GM18873 (cell line): ENCODE results near the gene SRPRA.
"Not testable (repeated sequence)": the region's sequence is repeated elsewhere in the genome, so short reads cannot be mapped to it uniquely, and the experiment has no call there.

Experiments used
- ATAC-seq: cut with Tn5 transposase; IDR thresholded peaks from one replicate; pipeline ENCODE4 v1.9.1; 2021; ENCODE audit warnings: mild to moderate bottlenecking, moderate library complexity, moderate number of reproducible peaks; ENCODE audit not compliant: unreplicated experiment, low FRiP score

Gene SRPRA

DNA sequence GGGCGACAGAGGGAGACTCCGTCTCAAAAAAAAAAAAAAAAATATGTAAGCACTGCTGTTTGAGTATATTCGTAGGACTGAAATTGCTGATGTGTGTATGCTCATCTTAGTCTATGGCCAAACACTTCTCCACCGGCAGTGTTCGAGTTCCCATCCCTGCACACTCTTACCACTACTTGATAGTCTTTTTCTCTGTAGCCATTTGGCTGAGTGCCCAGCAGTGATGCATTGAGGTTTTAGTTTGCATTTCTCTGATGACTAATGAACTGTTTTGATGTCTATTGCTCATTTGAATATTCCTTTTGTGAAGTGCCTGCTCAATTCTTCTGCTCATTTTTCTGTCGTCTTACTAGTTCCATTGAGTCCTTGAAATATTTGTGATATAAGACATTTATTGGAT, 16.1 kb upstream of the SRPRA start:
- ATAC-seq, result no peak

DNA sequence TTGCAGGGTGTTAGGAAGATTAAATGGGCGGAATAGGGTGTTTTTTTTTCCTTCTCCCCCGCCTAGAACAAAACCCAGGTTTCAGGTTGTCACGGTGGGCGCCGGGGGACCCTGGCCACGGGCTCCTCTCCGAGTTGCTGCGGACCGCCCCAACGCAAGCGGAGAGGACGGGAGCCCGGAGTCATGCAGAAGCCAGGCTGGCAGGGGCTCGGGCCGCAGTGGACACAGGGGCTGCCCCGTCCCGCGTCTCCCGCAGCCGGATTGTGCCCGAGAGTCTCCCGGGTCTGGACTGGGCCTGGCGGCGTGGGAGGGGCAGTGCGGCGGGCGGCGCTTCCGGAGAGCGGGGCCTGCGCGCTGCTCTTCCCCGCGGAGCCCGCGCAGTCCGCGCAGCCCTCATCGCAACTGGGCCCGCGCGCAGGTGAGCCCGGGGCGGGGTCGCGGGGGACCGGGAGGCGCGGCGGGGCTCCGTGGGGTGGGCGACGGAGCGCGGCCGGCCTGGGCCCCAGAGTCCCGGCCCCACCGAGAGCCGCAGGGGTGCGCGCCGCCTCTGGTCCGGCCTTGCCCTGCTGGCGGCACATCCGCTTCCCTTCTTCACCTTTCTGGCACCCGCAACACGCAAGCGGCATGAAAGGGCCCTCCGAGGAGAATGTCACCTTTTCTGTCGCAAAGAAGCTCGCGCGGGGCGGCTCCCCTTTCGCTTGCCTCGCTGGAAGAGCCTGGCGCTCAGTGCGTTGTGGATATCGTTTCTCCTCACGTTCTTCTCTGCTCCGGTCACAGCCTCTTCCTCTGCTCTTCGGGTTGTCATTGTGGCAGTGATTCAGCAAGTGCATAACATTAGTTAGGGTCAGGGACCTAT, 14.3 kb upstream of the SRPRA start, which contains the start of gene TIRAP:
TIRAP (plus strand) TSS at position 358 of the 856 bp plus-strand sequence. CDS start 7,802 bp downstream, outside the sequence.
- peak; percentile 46 for ATAC-seq

DNA sequence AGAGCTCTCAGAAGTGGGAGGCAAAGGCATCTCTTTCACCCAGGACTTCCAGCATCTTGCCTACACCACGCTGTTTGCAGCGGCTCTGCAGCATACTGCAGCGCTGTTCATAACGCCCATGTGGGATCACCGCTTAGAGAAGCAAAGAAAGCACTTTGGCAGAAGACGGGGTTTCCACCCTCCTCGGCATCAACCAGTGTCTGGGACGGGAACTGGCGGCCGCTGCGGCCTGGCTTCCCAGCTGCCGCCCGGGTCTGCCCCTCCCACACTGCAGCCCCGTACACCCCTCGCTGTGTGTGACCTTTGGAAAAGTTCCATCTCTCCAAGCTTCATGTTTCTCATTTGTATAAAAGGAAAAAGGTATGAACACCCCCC, 13.7 kb upstream of the SRPRA start:
- ATAC-seq, result peak; percentile 3

DNA sequence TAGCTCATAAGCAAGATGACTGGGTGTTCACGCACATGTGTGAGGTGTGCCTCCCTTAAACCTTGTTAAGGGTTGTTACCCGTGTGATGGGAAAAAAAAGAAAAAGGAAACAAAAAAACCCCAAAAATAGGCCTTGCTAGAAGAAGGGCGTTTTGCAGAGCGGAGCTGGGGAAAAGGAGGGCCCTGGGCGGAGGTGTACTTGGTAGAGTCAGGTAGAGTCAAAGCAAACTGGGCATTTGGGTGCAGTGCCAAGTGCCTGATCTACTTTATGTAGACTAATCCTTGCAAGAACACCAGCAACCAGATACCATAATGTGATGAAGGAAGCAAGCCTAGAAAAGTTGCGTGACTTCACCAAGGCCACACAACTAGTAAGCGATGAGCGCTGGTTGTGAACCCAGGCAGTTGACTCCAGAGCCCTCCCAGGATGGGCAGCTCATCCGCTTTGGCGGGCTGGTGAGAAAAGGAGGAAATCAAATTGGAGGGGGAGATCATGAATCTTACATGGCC, 13.0 kb upstream of the SRPRA start:
- ATAC-seq, result no peak

DNA sequence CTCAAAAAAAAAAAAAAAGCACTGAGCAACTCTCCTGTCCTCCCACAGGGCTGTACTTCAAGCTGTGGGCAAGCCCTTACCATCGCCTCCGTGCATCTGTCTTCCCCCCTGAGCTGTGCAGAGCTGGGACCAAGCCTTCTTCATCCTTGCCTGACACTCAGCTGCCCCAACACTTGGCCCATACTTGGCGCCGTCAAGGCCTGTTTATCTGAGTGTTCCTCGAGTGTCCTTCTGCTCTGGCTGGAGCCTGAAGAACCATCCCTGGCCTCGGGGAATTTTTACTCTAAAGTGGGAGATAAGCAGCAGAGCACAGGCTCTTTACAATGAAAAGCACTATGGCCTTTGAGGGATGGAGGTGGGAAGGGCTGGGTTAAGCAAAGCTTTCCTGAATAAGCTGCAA, 12.6 kb upstream of the SRPRA start:
- no peak for ATAC-seq

DNA sequence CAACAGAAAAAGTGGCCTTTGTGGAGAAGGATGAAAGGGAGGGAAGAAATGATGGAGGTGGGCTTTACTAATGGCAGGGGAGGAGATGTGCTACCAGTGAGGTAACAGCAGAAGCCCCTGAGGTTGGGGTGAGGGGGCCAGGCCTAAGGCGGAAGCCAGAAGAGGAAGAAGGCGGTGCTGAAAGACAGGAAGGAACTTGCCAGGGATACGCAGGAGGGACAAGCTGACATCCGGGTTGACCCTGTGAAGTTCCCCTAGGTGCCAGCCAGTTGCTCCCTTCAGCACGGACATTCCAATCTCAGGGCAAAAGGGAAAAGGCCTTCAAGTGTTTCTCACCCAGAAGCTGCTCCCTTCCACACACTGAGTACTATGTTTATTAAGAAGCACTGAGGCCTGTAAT, 11.9 kb upstream of the SRPRA start:
- no peak for ATAC-seq

DNA sequence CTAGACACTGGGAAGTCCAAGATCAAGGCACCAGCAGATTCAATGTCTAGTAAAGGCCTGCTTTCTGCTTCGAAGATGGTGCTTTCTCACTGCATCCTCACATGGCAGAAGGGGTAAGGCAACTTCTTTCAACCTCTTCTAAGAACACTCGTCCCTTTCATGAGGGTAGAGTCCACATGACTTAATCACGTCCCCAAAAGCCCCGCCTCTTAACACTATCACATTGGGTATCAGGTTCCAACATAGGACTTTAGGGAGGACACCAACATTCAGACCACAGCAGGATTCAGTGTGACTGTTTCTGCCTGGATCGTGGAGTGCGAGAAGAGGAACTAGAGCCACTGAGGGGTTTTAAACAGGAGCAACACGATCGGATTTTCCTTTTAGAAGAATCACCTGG, 10.5 kb upstream of the SRPRA start:
- no peak for ATAC-seq

DNA sequence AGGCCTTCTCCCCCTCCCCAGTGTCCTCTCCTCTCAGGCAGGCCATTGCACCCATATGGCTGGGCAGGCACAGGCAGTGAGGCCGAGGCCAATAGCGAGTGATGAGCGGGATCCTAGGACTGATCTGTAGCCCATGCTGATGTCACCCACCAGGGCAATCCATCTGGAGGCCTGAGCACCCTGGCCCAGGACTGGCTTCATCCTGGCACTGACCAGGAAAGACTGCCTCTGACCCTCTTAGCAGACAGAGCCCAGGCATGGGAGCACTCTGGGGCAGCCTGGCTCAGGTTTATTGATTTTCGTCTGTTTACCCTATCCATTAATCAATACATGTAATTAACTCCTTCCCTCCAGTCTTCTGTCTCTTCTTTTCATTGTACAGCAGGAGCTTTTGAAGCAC, 9.1 kb upstream of the SRPRA start:
- no peak for ATAC-seq

DNA sequence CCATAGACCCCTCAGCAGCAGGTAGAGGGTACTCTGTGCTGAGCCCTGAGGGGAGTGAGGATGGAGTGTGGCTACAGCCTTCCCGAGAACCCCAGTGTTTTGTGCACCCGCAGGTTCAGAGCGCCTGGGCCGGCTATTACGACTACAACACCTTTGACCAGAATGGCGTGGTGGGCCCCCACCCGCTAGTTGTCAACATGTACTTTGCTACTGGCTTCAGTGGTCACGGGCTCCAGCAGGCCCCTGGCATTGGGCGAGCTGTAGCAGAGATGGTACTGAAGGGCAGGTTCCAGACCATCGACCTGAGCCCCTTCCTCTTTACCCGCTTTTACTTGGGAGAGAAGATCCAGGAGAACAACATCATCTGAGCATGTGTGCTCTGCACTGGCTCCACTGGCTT, 8.6 kb upstream of the SRPRA start:
- ATAC-seq, result no peak

DNA sequence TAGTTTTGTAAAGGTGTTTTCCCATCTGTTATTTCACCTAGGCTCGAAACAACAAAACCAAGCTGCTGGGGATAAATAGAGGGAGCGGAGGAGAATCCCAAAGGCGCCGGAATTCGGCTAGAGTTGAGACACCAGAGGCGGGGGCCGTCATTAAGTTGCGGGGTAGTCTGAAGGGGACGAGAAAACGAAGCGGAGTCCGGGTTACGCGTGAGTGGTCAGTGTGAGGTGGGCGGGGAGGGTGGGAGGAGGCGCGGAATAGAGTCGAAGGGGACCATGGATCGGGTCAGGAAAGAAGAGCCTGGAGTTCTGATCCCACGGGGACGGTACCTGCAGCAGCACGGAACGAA, 361 bp downstream of the SRPRA start:
- no peak for ATAC-seq

DNA sequence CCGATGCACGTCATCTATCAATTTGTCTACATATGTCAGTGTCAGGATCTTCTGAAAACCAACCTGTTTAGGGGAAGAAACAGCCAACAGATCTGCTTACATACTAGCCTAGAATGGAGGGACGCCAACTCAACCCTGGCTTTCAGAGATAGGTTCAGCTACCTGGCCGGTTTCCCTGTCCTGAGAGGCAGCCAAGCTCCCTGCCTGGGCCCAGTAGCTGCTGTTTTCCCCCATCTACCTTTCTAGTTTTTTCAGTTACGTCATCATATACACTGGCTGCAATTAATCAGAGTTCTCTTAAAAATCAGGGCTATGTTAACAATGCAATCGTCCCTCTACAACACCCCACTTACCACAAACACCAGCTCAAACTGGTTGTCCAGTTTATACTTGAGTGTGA, 1.0 kb downstream of the SRPRA start:
- no peak for ATAC-seq

DNA sequence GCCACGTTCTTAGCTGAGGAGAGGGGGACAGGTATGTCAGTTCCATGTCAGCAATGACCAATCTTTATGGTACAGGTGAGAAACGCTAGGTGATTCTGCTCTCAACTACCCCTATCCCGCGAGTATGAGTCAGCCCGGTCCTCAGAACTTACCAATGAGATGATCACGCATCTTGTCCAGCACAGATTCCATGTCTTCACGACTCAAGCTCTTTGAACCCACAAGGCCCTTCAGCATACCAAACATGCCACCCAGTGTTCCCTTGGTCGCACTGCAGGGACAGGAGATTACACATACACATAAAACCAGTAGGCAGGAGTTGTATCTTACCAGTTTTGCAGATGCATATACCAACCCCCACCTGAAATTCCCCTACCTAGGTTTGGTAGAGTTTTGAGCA, 2.9 kb downstream of the SRPRA start:
- no peak for ATAC-seq

DNA sequence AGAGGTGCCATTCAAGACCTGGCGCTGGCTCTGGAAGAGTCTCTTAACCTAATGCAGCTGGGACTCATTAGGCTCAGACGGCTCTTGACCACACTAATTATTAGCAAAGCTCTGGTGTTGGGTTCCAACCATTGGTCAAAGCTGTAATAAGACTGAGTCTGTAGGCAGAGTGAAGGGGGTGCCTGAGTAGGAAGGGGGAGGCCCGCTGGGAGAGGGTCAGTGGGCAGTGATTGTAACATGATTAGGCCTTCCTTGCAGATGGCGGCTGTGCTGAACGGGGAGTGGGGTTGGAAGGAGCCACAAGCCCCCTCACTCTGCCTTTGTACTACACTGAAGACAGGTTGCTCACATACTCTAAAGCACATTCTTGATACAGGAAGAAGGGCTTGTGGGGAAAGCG, 5.2 kb downstream of the SRPRA start:
- ATAC-seq, result no peak

DNA sequence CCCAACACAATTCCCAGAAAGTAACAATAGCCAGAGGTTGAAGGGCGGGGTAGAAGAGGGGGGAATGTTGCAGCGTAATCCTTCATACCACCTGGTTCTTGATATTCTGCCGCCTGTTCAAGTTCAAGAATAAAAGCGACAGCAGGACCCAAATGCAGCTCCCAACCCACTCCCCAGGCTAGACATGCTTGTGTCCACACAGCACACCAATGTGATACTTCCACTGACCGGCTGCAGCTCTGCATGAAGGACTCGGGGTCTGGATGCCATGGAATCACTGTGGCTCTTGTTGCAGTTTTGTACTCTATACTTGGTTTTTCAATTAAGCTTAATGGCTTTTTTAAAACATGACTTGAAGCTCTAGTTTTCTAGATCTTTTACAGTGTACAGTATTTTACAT, 6.5 kb downstream of the SRPRA start:
- no peak for ATAC-seq

DNA sequence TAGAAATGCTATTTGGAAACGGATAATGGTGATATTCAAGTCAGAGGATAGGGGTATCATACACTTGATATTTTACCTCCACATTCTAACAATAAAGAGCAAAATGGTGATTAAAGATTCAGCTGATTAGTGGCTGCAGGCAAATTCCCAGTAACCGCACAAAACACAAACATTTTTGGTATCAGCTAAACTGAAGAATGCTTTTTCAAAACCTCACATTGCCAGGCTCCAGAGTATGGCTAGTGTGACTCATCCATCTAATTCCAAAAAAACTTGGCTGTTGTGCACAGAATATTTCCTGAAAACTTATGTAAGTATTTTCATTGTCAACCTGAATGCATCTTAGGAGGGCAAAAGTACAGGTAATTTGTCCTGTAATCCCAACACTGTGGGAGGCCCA, 10.9 kb downstream of the SRPRA start:
- no peak for ATAC-seq

DNA sequence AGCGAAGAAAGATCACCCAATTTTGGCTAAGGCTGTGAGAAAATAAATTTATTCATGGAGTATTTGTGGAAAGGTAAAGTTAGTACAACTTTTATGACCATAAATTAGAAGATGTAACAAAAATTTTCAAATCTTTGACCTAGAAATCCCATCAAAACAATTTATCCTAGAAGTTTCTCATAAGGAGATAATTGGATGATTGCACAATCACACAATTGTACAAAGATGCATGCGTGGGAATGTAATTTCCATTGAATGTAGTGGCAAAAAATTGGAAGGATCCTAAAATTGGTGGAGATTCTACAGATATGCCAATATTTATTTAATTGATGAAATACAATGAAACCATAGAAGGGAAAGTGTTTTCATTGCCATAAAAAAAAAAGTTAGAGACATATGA, 11.6 kb downstream of the SRPRA start:
- no peak for ATAC-seq

DNA sequence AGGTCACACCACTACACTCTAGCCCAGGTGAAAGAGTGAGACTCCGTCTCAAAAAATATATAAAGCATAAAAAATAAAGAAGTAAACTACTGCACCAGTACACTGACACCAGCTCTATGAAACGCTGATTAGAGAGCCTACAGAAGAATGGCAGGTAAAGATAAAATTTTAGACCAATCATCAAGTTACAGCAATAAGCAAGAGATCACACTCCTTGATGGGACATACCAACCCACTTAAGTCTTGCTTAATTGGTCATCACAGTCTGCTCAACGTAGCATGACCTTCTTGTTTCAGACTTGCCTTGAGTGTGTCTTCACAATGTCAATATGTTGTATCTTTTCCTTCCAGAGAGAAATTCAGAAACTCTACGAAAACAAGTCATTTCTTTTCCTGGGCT, 12.5 kb downstream of the SRPRA start:
- no peak for ATAC-seq

DNA sequence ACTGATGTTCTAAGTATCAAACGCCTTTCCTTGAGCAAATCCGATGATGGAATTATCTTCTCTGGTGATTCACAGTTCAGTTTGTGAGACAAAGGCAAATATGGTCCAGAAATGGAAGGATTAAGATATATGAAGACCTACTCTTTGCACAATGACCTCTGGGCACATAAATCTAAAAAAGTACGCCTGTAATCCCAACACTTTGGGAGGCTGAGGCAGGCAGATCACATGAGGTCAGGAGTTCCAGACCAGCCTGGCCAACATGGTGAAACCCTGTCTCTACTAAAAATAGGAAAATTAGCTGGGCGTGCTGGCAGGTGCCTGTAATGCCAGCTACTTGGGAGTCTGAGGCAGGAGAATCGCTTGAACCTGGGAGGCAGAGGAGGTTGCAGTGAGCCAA, 13.2 kb downstream of the SRPRA start:
- ATAC-seq, result not testable (repeated sequence)

DNA sequence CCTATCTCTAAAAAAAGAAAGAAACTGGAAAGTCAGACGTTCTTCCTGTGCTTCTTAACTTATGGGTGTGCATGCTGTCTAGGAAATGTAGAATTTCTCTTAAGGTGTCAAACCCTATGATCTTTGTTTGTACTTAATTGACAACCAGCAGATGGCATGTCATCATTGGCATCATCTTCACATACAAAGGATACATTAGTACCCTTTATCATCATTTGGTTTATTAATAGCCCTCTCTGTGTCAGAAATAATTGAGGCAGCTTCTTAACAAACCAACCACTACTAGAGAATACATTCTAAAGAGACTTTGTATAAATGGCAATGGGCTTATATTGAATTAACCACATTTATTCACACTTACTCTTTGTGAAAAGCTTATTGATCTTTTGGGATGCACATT, 13.9 kb downstream of the SRPRA start:
- ATAC-seq, result no peak

DNA sequence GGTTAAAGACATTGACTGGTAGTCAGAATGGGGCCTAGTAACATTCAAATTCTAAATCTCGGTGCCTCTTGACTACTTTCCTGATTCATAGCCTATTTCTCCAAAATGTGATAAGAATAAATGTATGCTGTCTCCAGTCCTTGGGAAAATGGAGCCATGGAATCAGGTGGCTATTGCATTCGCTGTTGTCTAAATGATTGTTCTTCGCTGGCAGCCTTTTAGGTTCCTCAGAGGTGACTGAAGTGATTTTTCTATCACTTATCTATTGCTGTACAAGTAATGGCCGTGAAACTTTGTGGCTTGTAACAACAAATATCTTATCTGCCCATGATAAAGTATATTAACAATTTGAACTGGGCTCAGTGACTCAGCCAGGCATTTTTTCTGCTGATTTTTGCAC, 15.4 kb downstream of the SRPRA start:
- ATAC-seq, result no peak

DNA sequence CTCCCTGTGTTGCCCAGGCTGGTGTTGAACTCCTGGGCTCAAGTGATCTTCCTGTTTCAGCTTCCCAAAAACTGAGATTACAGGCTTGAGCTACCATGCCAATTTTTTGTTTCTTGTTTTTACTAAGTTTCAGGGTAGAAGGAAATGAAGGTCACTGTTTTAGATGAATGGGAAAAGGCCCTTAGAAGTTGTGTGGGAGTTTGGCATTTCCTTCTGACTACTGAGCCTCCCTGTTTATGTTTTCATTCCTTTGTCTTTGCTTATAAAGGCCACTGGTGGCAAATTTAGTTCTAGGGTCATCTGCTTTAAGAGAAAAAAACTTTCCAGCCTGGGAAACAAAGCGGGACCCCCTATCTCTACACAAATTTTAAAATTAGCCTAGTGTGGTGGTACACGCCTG, 22.1 kb downstream of the SRPRA start:
- no peak for ATAC-seq

DNA sequence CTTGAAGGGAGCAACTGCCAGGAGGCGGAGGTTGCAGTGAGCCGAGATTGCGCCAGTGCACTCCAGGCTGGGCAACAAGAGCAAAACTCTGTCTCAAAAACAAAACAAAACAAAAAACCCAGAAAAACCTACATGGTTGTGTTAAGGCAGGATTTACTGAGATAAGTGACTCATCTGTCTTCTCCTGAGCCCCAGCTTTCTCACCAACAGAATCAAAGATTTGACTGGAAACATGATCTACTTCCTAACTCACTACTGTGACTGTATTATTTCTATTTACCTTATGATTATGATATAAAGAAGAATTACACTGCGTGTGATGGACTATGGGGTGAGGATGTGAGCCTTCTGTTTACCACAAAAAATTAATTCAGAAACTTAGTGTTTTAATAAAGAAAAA, 35.3 kb downstream of the SRPRA start:
- no peak for ATAC-seq

DNA sequence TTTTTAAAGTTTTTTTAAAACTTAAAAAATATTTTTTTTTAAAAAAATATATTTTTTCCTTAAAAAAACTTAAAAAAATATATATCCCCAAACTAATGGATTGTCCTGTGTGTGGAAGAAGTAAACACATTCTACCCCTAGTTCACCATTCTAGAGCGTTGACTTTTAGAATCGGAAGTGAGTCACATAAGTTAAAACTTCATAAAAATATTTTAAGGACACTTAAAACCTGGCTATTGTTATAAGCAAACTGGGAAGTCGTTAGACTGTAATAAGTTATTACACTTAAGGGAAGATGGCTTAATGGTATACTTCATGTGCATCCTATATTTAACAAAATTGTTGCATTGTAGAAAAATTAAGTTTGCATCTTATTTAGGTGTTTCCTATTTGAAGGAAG, 36.0 kb downstream of the SRPRA start:
- ATAC-seq, result no peak
